ENCODE results near the gene MOGAT3. TPM values are rescaled to one million over a fixed set of nuclear protein-coding genes. Genes with fewer than 3 reads are reported as not detected.

The MOGAT3 gene
- polyA plus RNA-seq, 1 donor (not counting 4 experiments of a cell fraction or from before 2014, with no cell fraction given): not detected

- Histone ChIP-seq H4K20me1 (ENCODE audit: control insufficient read depth, extremely low read depth, insufficient read depth, low read length) (no peaks in the 10 kb centered on the region), H3K4me3 (ENCODE audit: control insufficient read depth in 2 of 3, extremely low read depth in 1 of 3, insufficient read depth in 2 of 3, low read depth in 1 of 3, low read length in 3 of 3) (no peak overlapping the region), H3K27ac (ENCODE audit: control insufficient read depth, insufficient read depth, low read length) (no peak overlapping the region), H3K4me1 (ENCODE audit: control insufficient read depth, extremely low read depth, insufficient read depth, low read length) (peaks cover 6% of the 10 kb centered on the region), H3K36me3 (ENCODE audit: control insufficient read depth in 2 of 2, extremely low read depth in 1 of 2, insufficient read depth in 2 of 2, low read length in 2 of 2) (peaks cover 23 to 35% of the 10 kb centered on the region in 2 experiments), H3K4me2 (ENCODE audit: control insufficient read depth, extremely low read depth, insufficient read depth, low read depth, low read length) (no peak overlapping the region), H3K9me1 (ENCODE audit: control insufficient read depth, extremely low read depth, insufficient read depth, low read length) (no peaks in the 10 kb centered on the region), H3K27me3 (ENCODE audit: control insufficient read depth, extremely low read depth, insufficient read depth, low read length) (no peaks in the 10 kb centered on the region), H3K9me3 (ENCODE audit: control insufficient read depth, low read depth, low read length) (no peaks in the 10 kb centered on the region), H2AFZ (ENCODE audit: control insufficient read depth, low read length) (no peak overlapping the region), H3K9ac (ENCODE audit: control insufficient read depth, extremely low read depth, insufficient read depth, low read length) (no peak overlapping the region), H3K79me2 (ENCODE audit: control insufficient read depth, insufficient read depth, low read length) (peaks cover 12% of the 10 kb centered on the region)
- FAIRE-seq: no peak
- dilution Hi-C loops (cut with MboI; ENCODE audit: extremely low pct_ligation_motif_present, low sequenced_read_pairs): no loop called here
- TF ChIP-seq EZH2 (IDR thresholded peaks at IDR 0.05; ENCODE audit: low read length): no peak
- no peak for TF ChIP-seq CTCF (optimal IDR thresholded peaks at IDR 0.05 in 1 of 3, IDR thresholded peaks at IDR 0.05 in 1 of 3, conservative IDR thresholded peaks at IDR 0.05 in 1 of 3; ENCODE audit: extremely low read depth in 1 of 3, insufficient read depth in 2 of 3, low read length in 3 of 3)
- no peak for DNase-seq (ENCODE audit: low read depth, low spot score)
These were observed 10.7 kb upstream of the MOGAT3 start for GRCh38 chr7:101211501-101211900.

- H3K4me3 ChIP-seq (ENCODE audit: control insufficient read depth in 2 of 3, extremely low read depth in 1 of 3, insufficient read depth in 2 of 3, low read depth in 1 of 3, low read length in 3 of 3): no peak overlapping the region
- peaks cover 14 to 40% of the 10 kb centered on the region in 2 experiments for H3K36me3 ChIP-seq (ENCODE audit: control insufficient read depth in 2 of 2, extremely low read depth in 1 of 2, insufficient read depth in 2 of 2, low read length in 2 of 2)
- no peak overlapping the region for H3K9ac ChIP-seq (ENCODE audit: control insufficient read depth, extremely low read depth, insufficient read depth, low read length)
- no peaks in the 10 kb centered on the region for H3K9me3 ChIP-seq (ENCODE audit: control insufficient read depth, low read depth, low read length)
- H4K20me1 ChIP-seq (ENCODE audit: control insufficient read depth, extremely low read depth, insufficient read depth, low read length): no peaks in the 10 kb centered on the region
- H3K4me2 ChIP-seq (ENCODE audit: control insufficient read depth, extremely low read depth, insufficient read depth, low read depth, low read length): no peak overlapping the region
- H3K4me1 ChIP-seq (ENCODE audit: control insufficient read depth, extremely low read depth, insufficient read depth, low read length): no peaks in the 10 kb centered on the region
- FAIRE-seq: no peak
- no peak overlapping the region for H3K27ac ChIP-seq (ENCODE audit: control insufficient read depth, insufficient read depth, low read length)
- no peak overlapping the region for H2AFZ ChIP-seq (ENCODE audit: control insufficient read depth, low read length)
- H3K9me1 ChIP-seq (ENCODE audit: control insufficient read depth, extremely low read depth, insufficient read depth, low read length): no peaks in the 10 kb centered on the region
- dilution Hi-C loops (cut with MboI; ENCODE audit: extremely low pct_ligation_motif_present, low sequenced_read_pairs): no loop called here
- no peak for TF ChIP-seq CTCF (optimal IDR thresholded peaks at IDR 0.05 in 1 of 3, IDR thresholded peaks at IDR 0.05 in 1 of 3, conservative IDR thresholded peaks at IDR 0.05 in 1 of 3; ENCODE audit: extremely low read depth in 1 of 3, insufficient read depth in 2 of 3, low read length in 3 of 3)
- no peak for TF ChIP-seq EZH2 (IDR thresholded peaks at IDR 0.05; ENCODE audit: low read length)
- no peaks in the 10 kb centered on the region for H3K27me3 ChIP-seq (ENCODE audit: control insufficient read depth, extremely low read depth, insufficient read depth, low read length)
- no peak for DNase-seq (ENCODE audit: low read depth, low spot score)
- peaks cover 2% of the 10 kb centered on the region for H3K79me2 ChIP-seq (ENCODE audit: control insufficient read depth, insufficient read depth, low read length)
These were observed 9.3 kb upstream of the MOGAT3 start for GRCh38 chr7:101210143-101210542.

Measured in keratinocyte (primary cell).